ENCODE results near the gene CCL17. TPM values are rescaled to one million over a fixed set of nuclear protein-coding genes. Genes with fewer than 3 reads are reported as not detected.
A peak's percentile ranks its signal among the peaks of the same experiment; 100 is the strongest.

Gene CCL17
- polyA plus RNA-seq, 10 donors = not detected

GRCh38 chr16:57377080-57377841, 27.3 kb upstream of the CCL17 start:
- DNase-seq = no peak

- no peak for DNase-seq
Measured at GRCh38 chr16:57379579-57379978, 25.0 kb upstream of the CCL17 start.

GRCh38 chr16:57380671-57381462, 23.7 kb upstream of the CCL17 start:
- DNase-seq = no peak

DNA sequence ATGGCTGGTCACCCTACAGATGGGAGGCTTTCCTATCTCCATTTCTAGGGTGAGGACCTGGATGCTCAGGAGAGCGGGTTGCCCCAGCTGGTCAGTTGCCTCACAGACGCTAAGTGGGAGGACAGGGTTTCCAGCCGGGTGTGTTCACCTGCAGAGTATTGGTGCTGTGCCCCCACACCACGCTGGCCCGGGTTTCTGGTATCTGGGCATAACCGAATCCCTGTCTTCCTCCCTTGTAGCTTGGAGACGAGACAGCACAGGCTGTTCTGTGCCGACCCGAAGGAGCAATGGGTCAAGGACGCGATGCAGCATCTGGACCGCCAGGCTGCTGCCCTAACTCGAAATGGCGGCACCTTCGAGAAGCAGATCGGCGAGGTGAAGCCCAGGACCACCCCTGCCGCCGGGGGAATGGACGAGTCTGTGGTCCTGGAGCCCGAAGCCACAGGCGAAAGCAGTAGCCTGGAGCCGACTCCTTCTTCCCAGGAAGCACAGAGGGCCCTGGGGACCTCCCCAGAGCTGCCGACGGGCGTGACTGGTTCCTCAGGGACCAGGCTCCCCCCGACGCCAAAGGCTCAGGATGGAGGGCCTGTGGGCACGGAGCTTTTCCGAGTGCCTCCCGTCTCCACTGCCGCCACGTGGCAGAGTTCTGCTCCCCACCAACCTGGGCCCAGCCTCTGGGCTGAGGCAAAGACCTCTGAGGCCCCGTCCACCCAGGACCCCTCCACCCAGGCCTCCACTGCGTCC, 22.6 kb upstream of the CCL17 start:
- no peak for DNase-seq

DNA sequence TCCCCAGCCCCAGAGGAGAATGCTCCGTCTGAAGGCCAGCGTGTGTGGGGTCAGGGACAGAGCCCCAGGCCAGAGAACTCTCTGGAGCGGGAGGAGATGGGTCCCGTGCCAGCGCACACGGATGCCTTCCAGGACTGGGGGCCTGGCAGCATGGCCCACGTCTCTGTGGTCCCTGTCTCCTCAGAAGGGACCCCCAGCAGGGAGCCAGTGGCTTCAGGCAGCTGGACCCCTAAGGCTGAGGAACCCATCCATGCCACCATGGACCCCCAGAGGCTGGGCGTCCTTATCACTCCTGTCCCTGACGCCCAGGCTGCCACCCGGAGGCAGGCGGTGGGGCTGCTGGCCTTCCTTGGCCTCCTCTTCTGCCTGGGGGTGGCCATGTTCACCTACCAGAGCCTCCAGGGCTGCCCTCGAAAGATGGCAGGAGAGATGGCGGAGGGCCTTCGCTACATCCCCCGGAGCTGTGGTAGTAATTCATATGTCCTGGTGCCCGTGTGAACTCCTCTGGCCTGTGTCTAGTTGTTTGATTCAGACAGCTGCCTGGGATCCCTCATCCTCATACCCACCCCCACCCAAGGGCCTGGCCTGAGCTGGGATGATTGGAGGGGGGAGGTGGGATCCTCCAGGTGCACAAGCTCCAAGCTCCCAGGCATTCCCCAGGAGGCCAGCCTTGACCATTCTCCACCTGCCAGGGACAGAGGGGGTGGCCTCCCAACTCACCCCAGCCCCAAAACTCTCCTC, 21.9 kb upstream of the CCL17 start:
- DNase-seq = no peak

GRCh38 chr16:57383276-57384247, 21.0 kb upstream of the CCL17 start:
- DNase-seq = peak in 1 of 3 donors; percentile 40

DNA sequence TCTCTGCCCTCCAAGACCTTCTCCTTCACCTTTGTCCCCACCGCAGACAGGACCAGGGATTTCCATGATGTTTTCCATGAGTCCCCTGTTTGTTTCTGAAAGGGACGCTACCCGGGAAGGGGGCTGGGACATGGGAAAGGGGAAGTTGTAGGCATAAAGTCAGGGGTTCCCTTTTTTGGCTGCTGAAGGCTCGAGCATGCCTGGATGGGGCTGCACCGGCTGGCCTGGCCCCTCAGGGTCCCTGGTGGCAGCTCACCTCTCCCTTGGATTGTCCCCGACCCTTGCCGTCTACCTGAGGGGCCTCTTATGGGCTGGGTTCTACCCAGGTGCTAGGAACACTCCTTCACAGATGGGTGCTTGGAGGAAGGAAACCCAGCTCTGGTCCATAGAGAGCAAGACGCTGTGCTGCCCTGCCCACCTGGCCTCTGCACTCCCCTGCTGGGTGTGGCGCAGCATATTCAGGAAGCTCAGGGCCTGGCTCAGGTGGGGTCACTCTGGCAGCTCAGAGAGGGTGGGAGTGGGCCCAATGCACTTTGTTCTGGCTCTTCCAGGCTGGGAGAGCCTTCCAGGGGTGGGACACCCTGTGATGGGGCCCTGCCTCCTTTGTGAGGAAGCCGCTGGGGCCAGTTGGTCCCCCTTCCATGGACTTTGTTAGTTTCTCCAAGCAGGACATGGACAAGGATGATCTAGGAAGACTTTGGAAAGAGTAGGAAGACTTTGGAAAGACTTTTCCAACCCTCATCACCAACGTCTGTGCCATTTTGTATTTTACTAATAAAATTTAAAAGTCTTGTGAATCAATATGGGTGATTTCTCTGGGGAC, 20.1 kb upstream of the CCL17 start:
- DNase-seq = no peak

DNA sequence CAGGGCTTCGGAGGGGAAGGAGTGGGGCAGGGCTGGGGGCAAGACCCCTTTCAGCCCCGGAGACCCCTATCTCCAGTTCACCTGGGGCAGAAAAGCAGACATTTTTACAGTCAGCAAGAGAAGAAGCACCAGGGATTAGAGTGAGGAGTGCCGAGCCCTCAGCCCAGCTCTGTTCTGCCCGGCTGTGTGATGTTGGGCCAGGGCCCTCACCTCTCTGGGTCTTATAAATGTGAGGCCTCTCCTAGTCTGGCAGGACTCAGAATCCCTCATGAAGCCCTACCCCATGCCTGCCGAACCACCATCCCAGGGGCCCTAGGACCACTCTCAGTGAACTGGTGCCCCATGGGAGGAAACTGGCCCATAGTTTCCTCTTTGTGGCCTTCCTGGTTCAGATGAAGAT, 19.5 kb upstream of the CCL17 start:
- DNase-seq = no peak

- peak; percentile 42 to 78 (median 49) for DNase-seq
Measured at GRCh38 chr16:57386381-57386951, 18.1 kb upstream of the CCL17 start.

GRCh38 chr16:57387598-57388354, 16.8 kb upstream of the CCL17 start:
- no peak for DNase-seq

DNA sequence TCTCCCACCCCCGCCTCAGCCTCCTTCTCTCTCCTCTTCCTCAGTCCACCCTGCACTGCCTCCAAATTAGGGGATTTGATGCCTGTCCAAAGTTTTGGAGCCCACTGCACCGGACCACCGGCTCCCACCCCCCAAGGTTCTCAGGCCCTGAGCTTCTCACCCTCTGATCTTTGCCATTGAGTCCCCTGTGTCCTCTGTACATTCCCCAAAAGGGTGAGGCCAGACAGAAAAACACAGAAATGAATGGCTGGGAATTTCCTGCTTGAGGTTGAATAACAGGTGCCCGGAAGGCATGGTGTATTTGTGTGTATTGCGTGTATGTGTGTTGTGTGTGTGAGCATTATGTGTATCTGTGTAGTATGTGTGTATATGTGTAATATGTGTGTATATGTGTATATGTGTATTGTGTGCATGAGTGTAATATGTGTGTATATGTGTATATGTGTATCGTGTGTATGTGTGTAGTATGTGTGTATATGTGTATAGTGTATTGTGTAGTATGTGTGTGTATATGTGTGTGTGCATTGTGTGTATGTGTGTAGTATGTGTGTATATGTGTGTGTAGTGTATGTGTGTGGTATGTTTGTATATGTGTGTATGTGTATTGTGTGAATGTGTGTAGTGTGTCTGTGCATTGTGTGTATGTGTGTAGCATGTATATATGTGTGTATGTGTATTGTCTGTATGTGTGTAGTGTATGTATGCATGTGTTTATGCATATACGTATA, 16.0 kb upstream of the CCL17 start:
- DNase-seq = no peak

GRCh38 chr16:57389087-57389468, 15.5 kb upstream of the CCL17 start:
- no peak for DNase-seq

DNA sequence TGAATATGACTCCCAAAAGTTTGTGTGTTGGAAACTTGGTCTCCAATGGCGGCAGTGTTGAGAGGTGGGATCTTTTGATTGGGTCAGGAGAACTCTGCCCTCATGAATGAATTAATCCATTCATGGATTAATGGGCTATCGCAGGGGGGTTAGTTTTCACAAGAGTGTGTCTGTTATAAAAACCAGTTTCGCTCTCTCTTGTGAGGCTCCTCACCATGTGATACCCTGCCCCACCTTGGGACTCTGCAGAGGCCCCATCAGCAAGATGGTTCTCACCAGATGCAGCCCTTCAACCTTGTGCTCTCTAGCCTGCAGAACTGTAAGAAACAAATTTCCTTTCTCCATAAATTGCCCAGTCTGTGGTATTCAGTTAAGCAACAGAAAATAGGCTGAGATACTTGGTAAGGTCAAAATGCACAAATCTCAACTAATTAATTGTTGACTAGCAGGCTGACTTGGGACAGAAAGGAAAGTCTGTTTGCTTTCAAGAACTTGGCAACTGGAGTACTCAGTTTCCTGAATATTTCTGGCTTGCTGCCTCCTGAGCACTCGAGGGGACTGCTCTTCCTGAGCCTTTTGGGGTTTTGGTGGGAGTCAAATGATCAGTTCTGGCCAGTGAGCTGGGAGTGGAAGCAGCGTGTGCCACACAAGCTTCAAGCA, 13.8 kb upstream of the CCL17 start:
- DNase-seq = peak in 1 of 3 donors; percentile 52

DNA sequence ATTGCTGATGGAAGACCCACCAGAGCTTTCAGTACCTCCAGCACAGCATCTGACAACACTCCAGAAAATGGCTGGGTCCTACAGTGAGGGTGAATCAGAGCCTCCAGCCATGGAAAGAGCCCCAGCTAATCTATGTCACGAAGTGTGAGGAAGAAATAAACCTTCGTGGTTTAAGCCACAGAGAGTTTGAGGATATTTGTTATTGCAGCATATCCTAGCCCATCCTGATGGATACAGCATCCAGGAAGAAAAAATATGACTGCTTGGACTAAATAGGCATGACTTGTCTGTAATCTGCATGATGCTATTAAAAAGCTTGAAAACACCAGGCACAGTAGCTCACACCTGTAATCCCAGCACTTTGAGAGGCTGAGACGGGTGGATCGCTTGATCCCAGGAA, 13.3 kb upstream of the CCL17 start:
- DNase-seq = no peak

GRCh38 chr16:57391708-57392107, 12.9 kb upstream of the CCL17 start:
- DNase-seq = no peak

DNA sequence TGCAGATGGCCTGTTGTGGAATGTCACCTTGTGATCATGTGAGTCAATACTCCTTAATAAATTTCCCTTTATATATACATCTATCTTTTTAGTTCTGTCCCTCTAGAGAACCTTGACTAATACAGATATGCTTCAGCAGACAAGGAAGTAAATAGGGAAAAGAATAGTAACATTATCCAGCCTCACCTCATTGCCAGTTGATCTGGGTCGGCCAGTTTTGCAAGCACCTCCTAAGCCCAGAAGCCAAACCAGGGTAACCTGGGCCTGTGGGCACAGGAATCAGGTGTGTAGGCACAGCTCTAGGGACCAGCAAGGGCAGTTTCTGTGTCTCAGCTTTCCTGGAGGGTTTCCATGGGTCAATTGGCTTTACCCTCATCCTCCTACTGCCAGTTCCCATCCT, 11.9 kb upstream of the CCL17 start:
- DNase-seq = no peak

DNA sequence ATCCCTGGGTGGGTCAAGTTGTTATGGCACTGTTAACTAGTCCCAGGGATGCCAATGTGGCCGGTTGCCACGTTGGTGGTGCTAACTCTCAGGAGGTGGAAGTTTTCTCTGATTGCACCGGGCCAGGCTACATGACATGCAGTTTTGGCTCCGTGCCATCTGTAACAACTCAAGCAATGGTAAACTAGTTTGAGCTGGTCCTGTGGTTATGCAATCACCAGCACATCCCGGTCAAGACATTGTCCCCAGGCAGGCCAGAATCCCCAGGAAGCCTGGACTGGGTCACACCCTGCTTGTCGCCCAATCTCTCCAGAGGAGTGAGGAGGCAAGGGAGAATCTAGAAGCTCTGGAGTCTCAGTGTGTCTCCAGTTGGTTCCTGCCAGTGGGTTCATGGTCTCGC, 10.1 kb upstream of the CCL17 start:
- no peak for DNase-seq

All from muscle of back (tissue), 11 donors.